Endothelial cell of umbilical vein (primary cell): ENCODE results near the gene ASPSCR1. TPM values are rescaled to one million over a fixed set of nuclear protein-coding genes. Genes with fewer than 3 reads are reported as not detected.

Source experiments
- BruUV-seq: library from RNA; stranded (reverse); fragments of 400-500 nt; replicated peaks from 2 replicates; lab custom pipeline; 2021; lab: Mats Ljungman, UMichigan
- CTCF ChIA-PET: fragments of 300-600, 350-600 bp; sonication (Branson Sonifier 250); formaldehyde crosslinking; loops from one replicate; lab custom pipeline; 2021; ENCODE audit warnings: antibody characterized with exemption, inconsistent platforms; lab: Charles Lee
- POLR2A ChIA-PET: fragments of 300-600, 350-600 bp; sonication (Branson Sonifier 250); formaldehyde crosslinking; loops from one replicate; lab custom pipeline; 2021; ENCODE audit warnings: antibody characterized with exemption, inconsistent platforms; lab: Charles Lee
- DNase-seq: peaks from one replicate; pipeline ENCODE4 v3.0.0-alpha.2; 2011; ENCODE audit warnings: low read depth, low spot score
- FAIRE-seq: peaks from 2 replicates; lab custom pipeline; 2011; peaks lifted over from hg19 to GRCh38; lab: Jason Lieb, UNC
- H2AFZ ChIP-seq: 2 replicates; pipeline ENCODE4 v1.6.0; 2012; ENCODE audit warnings: low read depth, low read length, control low read depth, inconsistent platforms
- H3K27ac ChIP-seq: 2 replicates; pipeline ENCODE4 v1.5.1; 2011; ENCODE audit warnings: low read depth, mild to moderate bottlenecking, control low read depth, low read length, moderate library complexity; ENCODE audit not compliant: insufficient read depth
- H3K27me3 ChIP-seq, 2 experiments: 2 replicates each; pipeline versions ENCODE4 v1.6.0 to v1.6.1; 2011; ENCODE audit warnings: low read length in 2 of 2, mixed read lengths in 1 of 2; ENCODE audit not compliant: control insufficient read depth in 2 of 2, insufficient read depth in 2 of 2
- H3K36me3 ChIP-seq, 2 experiments: 2 replicates in 1 of 2; 3 replicates in 1 of 2; pipeline ENCODE4 v1.5.1; 2011; ENCODE audit warnings: low read length in 2 of 2, mild to moderate bottlenecking in 1 of 2, moderate library complexity in 1 of 2; ENCODE audit not compliant: control insufficient read depth in 2 of 2, insufficient read depth in 2 of 2; ENCODE audit errors: extremely low read depth in 1 of 2
- H3K4me1 ChIP-seq: 3 replicates; pipeline ENCODE4 v1.5.1; 2011; ENCODE audit warnings: mild to moderate bottlenecking, low read length; ENCODE audit not compliant: control insufficient read depth, insufficient read depth; ENCODE audit errors: extremely low read depth
- H3K4me2 ChIP-seq: 2 replicates; pipeline ENCODE4 v1.6.1; 2011; ENCODE audit warnings: low read length, control low read depth, mixed read lengths; ENCODE audit not compliant: insufficient read depth
- H3K4me3 ChIP-seq, 3 experiments: fragments of 200-600 bp in 1 of 3; sonication (generic), shearing (Covaris generic) in 1 of 3; replicated peaks in 1 of 3; 2 replicates each; pipeline ENCODE4 v1.5.1; 2011 to 2016; ENCODE audit warnings: control low read depth in 3 of 3, low read length in 3 of 3, mild to moderate bottlenecking in 2 of 3, inconsistent platforms in 1 of 3, low read depth in 1 of 3, moderate library complexity in 1 of 3; ENCODE audit not compliant: insufficient read depth in 1 of 3
- H3K79me2 ChIP-seq: 2 replicates; pipeline ENCODE4 v1.6.0; 2012; ENCODE audit warnings: low read length, inconsistent platforms; ENCODE audit not compliant: control insufficient read depth, insufficient read depth
- H3K9ac ChIP-seq: replicated peaks from 2 replicates; pipeline ENCODE3; 2011; ENCODE audit warnings: low read length, control low read depth; ENCODE audit not compliant: insufficient read depth; ENCODE audit errors: extremely low read depth
- H3K9me1 ChIP-seq: replicated peaks from 3 replicates; pipeline ENCODE4 v1.6.0; 2011; ENCODE audit warnings: mild to moderate bottlenecking, low read length; ENCODE audit not compliant: control insufficient read depth, insufficient read depth; ENCODE audit errors: extremely low read depth
- H3K9me3 ChIP-seq: replicated peaks from 2 replicates; pipeline ENCODE4 v1.5.1; 2012; ENCODE audit warnings: low read length, inconsistent platforms; ENCODE audit not compliant: control insufficient read depth, insufficient read depth
- H4K20me1 ChIP-seq: replicated peaks from 2 replicates; pipeline ENCODE3; 2011; ENCODE audit warnings: mild to moderate bottlenecking, low read length; ENCODE audit not compliant: control insufficient read depth, insufficient read depth; ENCODE audit errors: extremely low read depth
- JUN ChIP-seq: IDR thresholded peaks from 2 replicates; pipeline ENCODE4 v1.6.1; 2011; ENCODE audit warnings: borderline replicate concordance, low read depth; ENCODE audit not compliant: insufficient read length, insufficient read depth
- dilution Hi-C: fragments of 300-500 bp; cut with MboI; formaldehyde crosslinking; loops from one replicate; pipeline ENCODE4 v1.15.0; 2019; ENCODE audit warnings: low sequenced_read_pairs; ENCODE audit not compliant: extremely low pct_ligation_motif_present
- intact Hi-C: fragments of 100-400 bp; cut with micrococcal nuclease; formaldehyde crosslinking; loops from one replicate; pipeline ENCODE4 v1.10.0; 2022
- polyA plus RNA-seq, 4 experiments: library from polyadenylated mRNA; depleted of rRNA in 3 of 4; stranded (reverse) in 3 of 4; unstranded in 1 of 4; fragments of >200 nt; gene quantifications; 2 replicates each; pipeline versions ENCODE4 v1.2.1 to v1.2.3, GENCODE V29; 2011 to 2012; ENCODE audit warnings: missing spikeins in 1 of 4
- total RNA-seq: library from RNA; stranded (reverse); gene quantifications from 2 replicates; pipeline ENCODE4 v1.2.3, GENCODE V29; 2021
- TF ChIP-seq, protein P1 (sequence below): IDR thresholded peaks from 2 replicates; pipeline ENCODE4 v1.6.1; 2011; ENCODE audit not compliant: insufficient read depth, insufficient read length
- TF ChIP-seq, protein P2 (sequence below), 2 donors: IDR thresholded peaks; 1 replicate in 1 of 2; 2 replicates in 1 of 2; pipeline ENCODE4 v1.5.1; 2011; ENCODE audit warnings: low read length in 2 of 2, mild to moderate bottlenecking in 2 of 2, moderate library complexity in 2 of 2, control low read depth in 1 of 2, inconsistent platforms in 1 of 2, low read depth in 1 of 2; ENCODE audit not compliant: insufficient read depth in 1 of 2; ENCODE audit errors: extremely low read depth in 1 of 2

Gene ASPSCR1
- total and polyA plus RNA-seq, 2 donors (not counting 3 experiments of a cell fraction or from before 2014, with no cell fraction given): 24.8 to 36.5 TPM

DNA sequence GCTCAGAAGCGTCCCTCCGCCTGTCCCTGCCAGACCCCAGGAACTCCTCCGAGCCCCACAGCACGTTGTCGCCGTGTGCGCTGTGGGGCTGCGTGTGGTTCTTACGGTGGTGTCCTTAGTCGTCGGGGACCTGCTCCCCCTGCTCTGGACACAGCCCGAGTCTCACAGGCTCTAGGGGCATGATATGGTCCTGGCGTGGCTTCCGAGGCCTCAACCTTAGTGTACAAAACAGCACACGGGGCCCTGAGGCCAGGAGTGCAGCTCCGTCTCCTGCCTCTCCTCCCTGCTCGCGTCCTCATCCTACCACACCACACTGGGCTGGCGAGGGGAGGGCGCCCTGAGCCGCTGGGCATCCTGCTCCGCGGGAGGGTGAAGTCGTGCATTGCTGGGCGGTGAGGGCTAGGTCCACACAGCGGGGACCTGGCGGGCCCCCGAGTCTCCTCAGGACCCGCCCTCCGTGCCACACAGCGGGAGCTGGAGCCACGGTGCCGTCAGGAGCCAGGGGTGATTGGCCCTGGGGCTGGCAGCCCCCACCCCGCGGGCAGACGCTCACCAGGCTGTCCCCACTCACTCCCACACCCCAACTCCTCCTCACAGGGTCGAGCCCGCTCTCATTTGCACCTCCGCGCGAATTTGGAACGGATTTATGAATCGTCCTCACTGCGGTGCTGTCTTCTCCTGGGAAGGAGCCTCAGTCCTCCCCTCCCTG, 48.7 kb upstream of the ASPSCR1 start:
- TF ChIP-seq, protein P1, sequence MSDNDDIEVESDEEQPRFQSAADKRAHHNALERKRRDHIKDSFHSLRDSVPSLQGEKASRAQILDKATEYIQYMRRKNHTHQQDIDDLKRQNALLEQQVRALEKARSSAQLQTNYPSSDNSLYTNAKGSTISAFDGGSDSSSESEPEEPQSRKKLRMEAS: no peak
- TF ChIP-seq JUN: no peak
- TF ChIP-seq, protein P2, sequence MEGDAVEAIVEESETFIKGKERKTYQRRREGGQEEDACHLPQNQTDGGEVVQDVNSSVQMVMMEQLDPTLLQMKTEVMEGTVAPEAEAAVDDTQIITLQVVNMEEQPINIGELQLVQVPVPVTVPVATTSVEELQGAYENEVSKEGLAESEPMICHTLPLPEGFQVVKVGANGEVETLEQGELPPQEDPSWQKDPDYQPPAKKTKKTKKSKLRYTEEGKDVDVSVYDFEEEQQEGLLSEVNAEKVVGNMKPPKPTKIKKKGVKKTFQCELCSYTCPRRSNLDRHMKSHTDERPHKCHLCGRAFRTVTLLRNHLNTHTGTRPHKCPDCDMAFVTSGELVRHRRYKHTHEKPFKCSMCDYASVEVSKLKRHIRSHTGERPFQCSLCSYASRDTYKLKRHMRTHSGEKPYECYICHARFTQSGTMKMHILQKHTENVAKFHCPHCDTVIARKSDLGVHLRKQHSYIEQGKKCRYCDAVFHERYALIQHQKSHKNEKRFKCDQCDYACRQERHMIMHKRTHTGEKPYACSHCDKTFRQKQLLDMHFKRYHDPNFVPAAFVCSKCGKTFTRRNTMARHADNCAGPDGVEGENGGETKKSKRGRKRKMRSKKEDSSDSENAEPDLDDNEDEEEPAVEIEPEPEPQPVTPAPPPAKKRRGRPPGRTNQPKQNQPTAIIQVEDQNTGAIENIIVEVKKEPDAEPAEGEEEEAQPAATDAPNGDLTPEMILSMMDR (IDR thresholded peaks at IDR 0.05; ENCODE audit: extremely low read depth in 1 of 2, insufficient read depth in 1 of 2, low read depth in 1 of 2, low read length in 2 of 2): no peak
- no peaks in the 10 kb centered on the region for H4K20me1 ChIP-seq
- no peak overlapping the region for H3K9ac ChIP-seq
- FAIRE-seq (no peak), DNase-seq (no peak)
- H3K4me1 ChIP-seq: peaks cover 12% of the 10 kb centered on the region
- ChIA-PET POLR2A (no interaction called here), CTCF (interaction anchor here (0.6 to 3.0 kb wide), 12 partner anchors 8 to 307 kb away, joined by 3 to 24 read pairs (median 4); partner anchors contain the start of genes NOTUM, PCYT2 and PYCR1)
- H2AFZ ChIP-seq: peak overlapping the region; percentile 66
- H3K4me2 ChIP-seq: peak overlapping the region; percentile 52
- BruUV-seq: no TSS peak
- H3K4me3 ChIP-seq: peak overlapping the region in 2 of 3 experiments; percentile 11 to 64
- no peak overlapping the region for H3K27ac ChIP-seq
- H3K27me3 ChIP-seq: no peaks in the 10 kb centered on the region
- dilution Hi-C loops: no loop called here
- peaks cover 33% of the 10 kb centered on the region for H3K79me2 ChIP-seq
- peaks cover 0 to 3% of the 10 kb centered on the region in 2 experiments for H3K36me3 ChIP-seq
- H3K9me3 ChIP-seq: no peaks in the 10 kb centered on the region
- intact Hi-C loops: loop anchor here (5.0 kb wide), 1 partner anchor 74 kb away; no protein-coding TSS in a partner anchor
- H3K9me1 ChIP-seq: no peaks in the 10 kb centered on the region
